HG03354 (cell line): ENCODE results near the gene UBE2C.
"Not testable (repeated sequence)": the region's sequence is repeated elsewhere in the genome, so short reads cannot be mapped to it uniquely, and the experiment has no call there.

Source experiments
- ATAC-seq: cut with Tn5 transposase; IDR thresholded peaks from one replicate; pipeline ENCODE4 v1.9.1; 2021; ENCODE audit warnings: mild to moderate bottlenecking; ENCODE audit not compliant: unreplicated experiment, poor library complexity, severe bottlenecking

The UBE2C gene

DNA sequence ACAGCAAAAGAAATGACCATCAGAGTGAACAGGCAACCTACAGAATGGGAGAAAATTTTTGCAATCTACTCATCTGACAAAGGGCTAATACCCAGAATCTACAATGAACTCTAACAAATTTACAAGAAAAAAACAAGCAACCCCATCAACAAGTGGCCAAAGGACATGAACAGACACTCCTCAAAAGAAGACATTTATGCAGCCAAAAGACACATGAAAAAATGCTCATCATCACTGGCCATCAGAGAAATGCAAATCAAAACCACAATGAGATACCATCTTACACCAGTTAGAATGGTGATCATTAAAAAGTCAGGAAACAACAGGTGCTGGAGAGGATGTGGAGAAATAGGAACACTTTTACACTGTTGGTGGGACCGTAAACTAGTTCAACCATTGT is 14.9 kb upstream of the UBE2C start:
- ATAC-seq, result not testable (repeated sequence)

DNA sequence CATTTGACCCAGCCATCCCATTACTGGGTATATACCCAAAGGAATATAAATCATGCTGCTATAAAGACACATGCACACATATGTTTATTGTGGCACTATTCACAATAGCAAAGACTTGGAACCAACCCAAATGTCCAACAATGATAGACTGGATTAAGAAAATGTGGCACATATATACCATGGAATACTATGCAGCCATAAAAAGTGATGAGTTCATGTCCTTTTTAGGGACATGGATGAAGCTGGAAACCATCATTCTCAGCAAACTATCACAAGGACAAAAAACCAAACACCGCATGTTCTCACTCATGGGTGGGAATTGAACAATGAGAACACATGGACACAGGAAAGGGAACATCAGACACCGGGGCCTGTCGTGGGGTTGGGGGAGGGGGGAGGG is 14.5 kb upstream of the UBE2C start:
- not testable (repeated sequence) for ATAC-seq

DNA sequence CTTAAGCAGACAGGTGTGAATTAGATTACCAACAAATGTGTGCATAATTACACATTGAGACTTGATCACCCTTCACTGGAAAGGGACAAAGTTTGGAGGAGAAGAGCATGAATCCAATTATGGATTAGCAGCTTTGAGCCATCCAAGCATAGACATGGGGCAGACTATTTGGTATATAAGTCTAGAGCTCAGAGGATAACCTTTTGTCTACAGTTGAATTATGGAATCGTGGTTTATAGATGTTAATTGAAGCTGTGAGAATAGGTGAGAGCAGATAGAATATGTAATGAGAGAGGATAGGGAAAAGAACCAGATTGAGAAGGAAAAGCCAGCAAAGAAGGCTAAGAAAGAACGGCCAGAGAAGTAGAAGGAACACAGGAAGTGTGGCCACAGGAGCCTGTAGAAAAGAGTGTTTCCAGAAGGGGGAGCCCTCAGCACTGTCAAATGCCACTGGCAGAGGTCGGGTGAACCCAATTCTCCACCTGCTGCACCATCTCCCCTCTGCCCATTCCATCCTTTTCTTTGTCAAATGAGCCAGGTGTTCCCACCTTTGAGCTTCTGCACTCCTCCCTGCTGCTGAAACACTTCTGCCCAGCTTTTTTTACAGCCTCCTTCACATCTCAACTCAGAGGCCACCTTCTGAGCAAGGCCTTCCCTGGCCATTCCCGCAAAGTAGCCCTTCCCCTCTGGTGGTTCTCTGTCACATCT is 13.4 kb upstream of the UBE2C start:
- peak; percentile 64 for ATAC-seq

DNA sequence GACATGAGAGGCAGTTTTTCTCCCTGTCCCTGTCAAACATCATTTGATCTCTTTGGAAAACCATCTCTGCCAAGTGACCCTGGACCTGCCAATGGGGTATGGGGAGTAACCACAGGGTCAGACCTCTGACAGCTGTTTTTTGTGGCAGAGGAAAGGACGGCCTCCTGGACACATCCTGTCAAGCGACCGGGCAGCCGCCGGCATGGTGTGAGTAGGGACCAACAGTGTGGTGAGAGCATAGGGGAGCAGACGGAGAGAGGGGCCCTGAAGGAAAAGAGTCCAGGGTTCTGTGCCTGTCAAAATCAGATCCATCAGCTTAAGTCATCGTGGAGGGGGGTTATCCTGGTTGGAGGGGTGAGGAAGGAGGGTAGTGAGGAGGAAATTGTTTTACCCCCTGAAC is 10.6 kb upstream of the UBE2C start:
- ATAC-seq, result no peak

DNA sequence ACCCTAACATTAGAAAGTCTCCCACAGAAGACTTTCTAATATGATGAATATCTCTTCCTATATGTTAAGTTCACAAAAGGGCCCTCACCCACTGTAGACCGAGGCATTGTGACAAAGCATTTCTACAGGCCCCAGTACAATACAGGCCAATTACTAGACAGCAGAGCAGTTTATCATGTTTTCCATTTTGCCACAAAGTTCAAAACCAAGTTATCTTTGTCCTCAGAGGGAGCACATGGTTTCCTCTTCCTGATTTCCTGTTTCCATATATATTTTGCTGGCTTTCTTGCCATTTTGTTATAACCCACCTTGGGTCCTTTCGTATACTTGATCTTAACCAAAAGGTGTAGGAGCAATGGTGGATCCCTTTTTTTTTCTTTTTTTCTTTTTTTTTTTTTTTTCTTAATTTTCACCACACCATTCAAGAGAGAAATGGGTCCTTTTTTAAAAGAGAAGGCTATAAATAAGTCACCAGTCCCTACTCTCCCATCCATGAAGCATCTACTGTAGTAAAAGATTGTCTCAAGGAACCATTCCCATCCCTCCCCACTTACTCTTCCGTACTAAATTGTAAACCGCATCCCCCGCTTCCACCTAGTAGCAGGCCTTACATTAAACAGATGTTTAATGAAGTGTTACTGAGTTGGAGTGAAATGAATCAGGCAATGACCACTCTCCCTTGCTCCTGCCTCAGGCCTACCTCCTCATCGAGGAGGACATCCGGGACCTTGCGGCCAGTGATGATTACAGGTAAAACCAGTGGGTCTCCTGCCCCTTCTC is 2.1 kb upstream of the UBE2C start:
- no peak for ATAC-seq

DNA sequence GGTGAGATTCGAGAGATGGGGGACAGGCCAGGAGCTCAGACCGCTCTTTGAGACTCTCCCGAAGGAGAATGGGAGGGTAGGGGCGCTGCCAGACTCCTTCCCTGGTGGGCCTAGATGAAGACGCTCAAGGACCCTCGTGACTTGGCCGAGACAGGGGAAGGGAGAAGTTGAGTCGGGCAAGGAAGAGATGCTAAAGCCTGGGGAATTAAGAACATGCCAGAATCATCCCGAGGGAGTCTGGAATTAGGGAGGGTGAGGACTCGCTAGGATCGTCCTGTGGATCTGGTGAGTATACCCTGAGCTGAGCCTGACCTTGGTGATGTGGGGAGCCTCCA is 529 bp downstream of the UBE2C start:
- no peak for ATAC-seq

DNA sequence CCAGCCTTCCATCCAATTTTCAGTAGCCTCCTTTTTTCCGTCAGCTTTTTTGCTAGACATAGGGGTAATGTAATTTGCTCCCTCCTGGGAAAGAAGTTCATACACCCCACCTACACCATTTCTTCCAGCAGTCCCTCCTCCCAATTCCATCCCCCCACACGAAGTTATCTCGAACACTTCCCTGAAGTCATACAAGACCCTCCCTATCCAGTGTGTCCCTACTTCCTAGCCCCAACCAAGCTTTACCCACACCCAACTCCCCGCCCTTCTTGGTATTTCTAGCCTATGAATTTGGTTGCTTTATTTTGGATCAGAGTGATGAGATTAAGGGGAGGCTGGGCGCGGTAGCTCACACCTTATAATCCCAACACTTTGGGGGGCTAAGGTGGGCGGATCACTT is 1.0 kb downstream of the UBE2C start:
- ATAC-seq, result no peak

DNA sequence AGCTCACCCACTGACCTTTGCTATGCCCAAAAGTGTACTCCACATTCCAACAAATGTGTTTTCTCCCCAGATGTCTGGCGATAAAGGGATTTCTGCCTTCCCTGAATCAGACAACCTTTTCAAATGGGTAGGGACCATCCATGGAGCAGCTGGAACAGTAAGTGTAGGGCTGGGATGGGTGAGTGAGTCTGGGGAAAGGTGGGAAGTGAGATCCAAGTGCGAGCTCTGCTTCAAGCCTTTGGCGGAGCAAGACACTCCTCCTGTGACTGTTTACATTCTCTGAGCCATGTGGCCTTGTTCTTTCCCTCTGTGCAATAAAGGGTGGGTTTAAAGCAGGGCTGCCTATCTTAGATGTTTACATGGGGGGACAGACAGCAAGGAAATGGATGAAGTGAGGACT is 1.9 kb downstream of the UBE2C start:
- ATAC-seq, result no peak

DNA sequence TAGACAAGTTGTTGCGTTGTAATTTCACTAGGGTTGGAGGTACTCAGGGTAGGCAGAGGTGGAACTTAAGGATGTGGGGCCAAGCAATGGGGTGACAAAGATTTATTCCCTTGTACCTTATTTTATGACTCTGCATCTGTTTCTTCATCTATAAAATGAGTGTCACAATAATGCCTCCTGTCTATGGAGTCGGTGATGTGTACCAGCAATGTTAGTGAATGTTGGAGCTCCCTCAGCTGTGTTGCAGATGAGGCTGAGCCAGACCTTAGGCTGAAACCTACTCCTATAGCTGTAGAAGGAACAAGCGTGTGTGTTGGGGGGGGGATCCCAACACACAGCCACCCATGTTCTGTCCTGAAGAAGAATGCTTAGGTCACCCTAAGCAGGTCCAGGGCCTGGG is 4.5 kb downstream of the UBE2C start:
- no peak for ATAC-seq

DNA sequence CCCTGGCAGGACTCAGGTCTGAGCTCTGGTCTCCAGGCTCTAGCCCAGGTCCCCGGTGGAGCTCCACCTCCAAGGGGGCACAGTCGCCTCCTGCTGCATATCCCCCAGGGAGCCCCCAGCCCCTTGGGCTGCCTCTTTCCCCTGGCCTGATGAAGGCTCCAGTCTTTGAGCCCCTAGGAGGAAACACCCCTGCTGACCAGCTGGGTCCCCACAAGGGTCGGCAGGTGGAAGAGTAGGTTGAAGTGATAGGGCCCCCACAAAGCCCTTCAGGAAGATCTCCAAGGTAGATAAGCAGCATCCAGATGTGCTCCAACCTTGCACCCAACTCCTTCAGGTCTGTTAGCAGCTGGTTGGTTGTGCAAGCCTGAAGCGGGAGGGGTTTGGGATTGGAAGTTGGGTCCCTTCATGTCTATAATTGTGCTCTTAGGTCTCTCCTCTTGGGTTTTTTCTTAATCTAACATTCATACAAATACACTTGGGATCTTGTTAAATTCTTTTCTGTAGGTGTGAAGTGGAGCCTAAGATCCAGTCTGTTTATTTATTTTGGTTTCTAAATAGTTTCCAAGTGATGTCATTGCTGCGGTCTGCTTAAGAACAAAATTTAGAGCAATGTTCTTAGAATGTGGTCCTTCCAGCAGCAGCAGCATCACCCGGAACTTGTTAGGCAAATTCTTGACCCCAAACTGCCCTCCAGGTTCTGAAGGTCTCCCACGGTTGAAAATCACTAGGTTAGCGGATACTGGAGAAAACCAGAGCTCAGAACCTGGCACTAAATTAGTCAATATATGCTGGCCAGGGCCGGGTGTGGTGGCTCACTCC is 5.1 kb downstream of the UBE2C start:
- no peak for ATAC-seq

DNA sequence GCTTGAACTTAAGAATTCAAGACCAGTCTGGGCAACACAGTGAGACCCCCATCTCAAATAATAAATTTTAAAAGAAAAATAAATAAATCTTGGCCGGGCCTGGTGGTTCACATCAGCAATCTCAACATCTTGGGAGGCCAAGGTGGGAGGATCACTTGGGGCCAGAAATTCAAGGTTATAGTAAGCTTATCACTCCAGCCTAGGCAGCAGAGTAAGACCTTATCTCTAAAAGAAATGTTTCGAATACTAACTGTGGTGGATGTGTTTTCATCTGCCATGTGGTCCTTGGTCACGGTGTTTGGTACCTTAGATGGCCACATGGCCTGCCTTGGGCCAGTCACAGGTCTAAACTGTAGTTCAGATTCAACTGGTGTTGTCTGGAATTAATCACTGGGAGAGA is 5.8 kb downstream of the UBE2C start:
- ATAC-seq, result no peak

DNA sequence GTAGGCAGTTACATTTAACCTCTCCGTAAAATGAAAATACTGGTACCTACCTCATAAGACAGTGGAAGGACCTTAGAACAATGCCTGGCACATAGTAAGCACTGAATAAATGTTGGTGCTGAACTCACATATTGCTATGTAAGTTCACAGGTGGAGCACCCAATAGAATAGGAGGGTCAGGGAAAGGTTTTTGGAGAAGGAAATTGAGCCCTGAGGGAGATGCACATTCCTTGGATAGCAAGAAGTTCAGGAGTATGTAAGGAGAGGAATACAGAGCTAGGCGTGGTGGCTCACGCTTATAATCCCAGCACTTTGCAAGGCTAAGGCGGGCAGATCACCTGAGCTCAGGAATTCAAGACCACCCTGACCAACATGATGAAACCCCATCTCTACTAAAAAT is 7.0 kb downstream of the UBE2C start:
- no peak for ATAC-seq

DNA sequence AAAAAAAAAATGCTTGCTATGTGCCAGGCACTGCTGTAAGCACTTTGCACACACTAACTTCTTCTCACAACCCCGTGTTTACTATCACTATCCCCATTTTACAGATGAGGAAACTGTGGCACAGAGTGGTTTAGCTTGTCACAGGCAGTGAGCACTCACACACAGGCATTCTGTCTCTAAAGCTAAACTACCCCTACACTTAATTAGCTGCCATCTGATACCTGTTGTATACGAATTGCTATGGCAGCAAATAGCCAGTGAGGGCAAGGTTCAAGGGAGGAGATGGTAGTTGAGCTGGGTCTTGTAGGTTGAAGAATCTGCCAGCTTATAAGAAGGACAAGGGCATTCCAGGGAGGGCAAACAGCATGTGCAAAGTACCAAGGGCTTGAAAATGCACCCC is 9.5 kb downstream of the UBE2C start:
- ATAC-seq, result no peak

DNA sequence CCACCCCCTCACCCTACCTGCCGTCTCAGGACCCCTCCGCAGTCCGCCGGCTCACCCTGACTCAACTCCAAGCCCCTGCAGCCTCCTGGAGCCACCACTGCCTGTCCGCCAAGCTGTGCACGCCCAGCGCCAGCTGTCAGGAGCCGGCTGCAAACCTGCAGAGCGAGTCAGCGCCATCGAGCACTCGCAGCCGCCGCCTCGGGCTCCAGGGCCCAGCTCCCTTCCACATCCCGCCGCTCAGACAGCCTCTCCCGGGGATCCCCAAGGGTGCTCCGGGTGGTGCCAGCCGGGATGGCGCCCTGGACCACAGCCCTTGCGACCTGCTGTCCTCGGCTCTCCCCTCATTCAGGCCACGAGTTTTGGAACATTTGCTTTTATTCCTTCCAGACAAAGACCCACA is 10.4 kb downstream of the UBE2C start:
- no peak for ATAC-seq

DNA sequence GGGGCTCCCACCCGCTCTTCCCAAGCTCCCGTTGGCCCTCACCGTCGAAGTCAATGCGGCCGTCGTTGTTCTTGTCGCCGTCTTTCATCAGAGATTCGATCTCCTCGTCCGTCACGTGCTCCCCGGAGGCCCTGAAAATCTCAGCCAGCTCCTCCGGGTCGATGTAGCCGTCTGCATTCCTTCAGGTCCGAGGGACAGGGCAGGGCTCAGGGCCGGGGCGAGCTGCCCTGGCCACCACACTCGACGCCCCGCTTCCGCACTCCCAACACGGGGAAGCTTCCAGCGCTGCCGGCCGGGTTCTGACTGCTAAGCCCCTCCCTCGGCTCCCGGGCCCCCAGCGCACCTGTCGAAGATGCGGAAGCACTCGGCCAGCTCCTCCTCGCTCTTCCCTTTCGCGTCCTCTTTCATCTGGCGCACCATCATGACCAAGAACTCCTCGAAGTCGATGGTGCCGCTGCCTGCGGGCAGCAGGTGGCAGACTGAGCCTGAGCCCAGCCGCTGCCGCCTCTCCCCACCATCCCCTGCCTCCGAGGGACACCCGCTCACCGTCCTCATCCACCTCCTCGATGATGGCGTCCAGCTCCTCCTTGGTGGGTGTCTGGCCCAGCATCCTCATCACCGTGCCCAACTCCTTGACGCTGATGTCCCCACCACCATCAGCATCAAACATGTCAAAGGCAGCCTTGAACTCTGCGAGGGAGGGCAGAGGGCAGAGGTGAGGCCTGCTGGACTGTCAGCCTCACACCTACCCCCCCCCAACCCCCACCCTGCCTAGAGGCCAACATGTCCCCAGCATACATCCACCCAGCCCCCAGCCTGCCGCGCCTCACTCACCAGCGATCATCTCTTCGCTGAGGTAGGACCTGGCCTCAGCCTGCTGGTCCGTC is 11.7 kb downstream of the UBE2C start:
- no peak for ATAC-seq

DNA sequence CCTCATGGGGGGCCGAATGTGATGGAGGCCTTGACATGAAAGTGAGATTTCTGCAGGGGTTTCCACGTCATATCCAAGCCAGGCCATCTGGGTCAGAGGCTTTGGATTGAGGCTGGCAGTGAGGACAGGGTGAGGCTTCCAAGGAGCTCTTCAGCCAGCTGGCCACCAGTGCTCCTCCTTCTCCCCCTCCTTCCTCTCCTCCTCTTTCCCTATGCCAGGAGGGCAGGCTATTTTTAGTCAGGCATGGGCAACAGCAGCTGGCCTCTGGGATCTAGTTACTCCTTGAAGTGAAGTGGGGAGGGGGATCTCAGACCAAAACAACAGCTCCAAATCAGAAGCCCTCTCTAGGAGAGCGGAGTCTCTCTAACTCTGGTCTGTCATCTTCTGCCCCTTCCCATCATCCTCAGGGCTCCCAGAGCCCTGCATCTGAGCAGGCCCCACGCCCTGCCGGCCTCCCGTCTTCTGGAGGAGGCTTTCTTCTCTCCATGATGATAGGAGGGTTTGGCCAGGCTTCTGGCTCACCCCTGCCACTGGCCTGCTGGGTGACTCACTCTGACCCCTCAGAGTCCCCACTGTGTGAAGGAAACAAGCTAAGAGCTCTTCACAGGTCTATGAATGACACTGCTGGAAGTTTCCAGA is 14.1 kb downstream of the UBE2C start:
- no peak for ATAC-seq

DNA sequence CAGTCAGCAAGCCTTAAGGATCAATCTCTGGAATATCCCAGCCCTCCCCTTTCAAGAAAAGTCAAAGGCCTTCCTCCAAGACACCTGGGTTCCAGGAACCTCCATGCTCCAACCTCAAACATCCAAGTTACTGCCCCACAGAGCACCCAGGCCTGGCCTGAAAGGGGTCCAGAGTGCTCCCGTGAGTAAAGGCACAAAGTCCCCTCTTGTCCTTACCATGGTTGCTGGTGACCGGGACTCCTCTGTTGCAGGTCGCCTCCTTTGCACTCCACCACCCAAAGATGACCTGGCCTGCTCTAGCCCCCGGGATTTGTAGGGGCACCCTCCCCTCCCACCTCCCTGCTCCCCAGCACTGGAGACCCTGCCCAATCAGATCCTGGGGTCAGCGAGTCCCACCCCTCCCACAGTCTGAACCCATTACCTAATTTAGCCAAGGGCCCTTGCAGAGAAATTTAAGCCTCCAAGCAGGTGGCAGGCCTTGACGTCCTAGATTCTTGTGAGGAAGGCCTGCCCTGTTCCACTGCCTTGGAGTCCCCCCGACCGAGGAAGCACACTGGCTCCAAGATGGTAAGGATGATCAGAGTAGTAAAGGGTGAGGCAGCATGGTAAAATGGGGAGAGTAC is 14.7 kb downstream of the UBE2C start, which contains the start of gene TNNC2:
TSS of gene TNNC2 (minus strand) at position 283 of the 623 bp plus-strand sequence. CDS start at position 219, 64 bp downstream.
- no peak for ATAC-seq

DNA sequence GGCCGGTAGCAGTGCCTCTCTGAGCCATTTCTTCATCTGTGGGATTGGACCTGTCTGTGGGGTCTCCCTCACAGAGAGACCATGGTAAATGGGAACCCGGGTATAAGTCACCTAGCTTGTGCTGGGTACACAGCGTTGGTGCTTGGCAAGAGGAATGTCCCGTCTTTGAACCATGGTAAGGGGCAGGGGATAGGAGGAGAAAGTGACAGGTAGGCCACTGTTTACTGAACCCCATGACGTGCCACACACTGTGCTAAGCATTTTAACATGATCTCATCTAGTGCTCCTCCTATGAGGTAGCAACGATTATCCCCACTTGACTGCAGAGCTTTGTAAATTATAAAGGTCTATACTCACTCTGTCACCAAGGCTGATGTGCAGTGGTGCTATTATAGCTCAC is 15.3 kb downstream of the UBE2C start:
- ATAC-seq, result no peak

DNA sequence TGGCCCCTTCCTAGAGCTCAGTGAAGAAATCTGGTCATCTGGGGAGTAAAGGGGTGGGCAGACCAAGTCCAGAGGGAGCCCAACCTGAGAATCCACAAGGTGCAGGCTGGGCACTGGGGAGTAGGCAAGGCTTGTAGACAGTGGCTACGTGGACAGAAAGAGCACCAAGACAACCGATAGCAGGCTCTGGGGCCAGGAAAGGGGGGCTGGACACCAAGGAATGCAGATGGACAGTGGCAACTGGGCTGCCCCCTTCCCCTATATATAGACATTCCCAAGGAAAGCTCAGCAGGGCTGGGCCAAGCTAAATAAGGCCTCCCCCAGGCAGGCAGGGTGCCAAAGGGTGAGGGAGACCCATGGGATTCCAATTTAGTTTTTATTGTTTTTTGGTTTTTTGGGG is 16.1 kb downstream of the UBE2C start:
- no peak for ATAC-seq
